Mucosa of gallbladder (tissue), 1 donor: ENCODE data around the gene SPRN. TPM values are rescaled to one million over a fixed set of nuclear protein-coding genes. Genes with fewer than 3 reads are reported as not detected.

Experiments used
- DNase-seq: peaks from one replicate; pipeline ENCODE4 v3.0.0-alpha.2; 2020; ENCODE audit warnings: low spot score
- total RNA-seq: library from RNA; stranded (reverse); gene quantifications from one replicate; pipeline ENCODE4 v1.2.1, GENCODE V29; 2021
- donor health status: DM: no; HTN: no; CAD: no.

Gene SPRN
- total RNA-seq, 1 donor from 2014 or later, result not detected

- DNase-seq, result peak; percentile 5
Measured at GRCh38 chr10:133457100-133457841, 32.8 kb upstream of the SPRN start.

- DNase-seq, result peak; percentile 9
Measured at GRCh38 chr10:133456041-133456951, 31.9 kb upstream of the SPRN start.

GRCh38 chr10:133455611-133456031 is 31.2 kb upstream of the SPRN start:
- peak; percentile 4 for DNase-seq

GRCh38 chr10:133455196-133455595 is 30.8 kb upstream of the SPRN start:
- peak; percentile 4 for DNase-seq

- peak; percentile 7 for DNase-seq
Measured at GRCh38 chr10:133454204-133454893, 29.9 kb upstream of the SPRN start.

- peak; percentile 4 for DNase-seq
Measured at GRCh38 chr10:133453516-133454203, 29.2 kb upstream of the SPRN start, which contains the start of gene SCART1. SCART1 (plus strand) TSS chr10:133453945; CDS start chr10:133453998, 53 bp downstream.

GRCh38 chr10:133452453-133452852 is 28.0 kb upstream of the SPRN start:
- DNase-seq, result peak; percentile 3

GRCh38 chr10:133451346-133451745 is 26.9 kb upstream of the SPRN start:
- DNase-seq, result no peak

GRCh38 chr10:133448120-133448519 is 23.7 kb upstream of the SPRN start:
- no peak for DNase-seq

GRCh38 chr10:133446979-133447378 is 22.6 kb upstream of the SPRN start:
- DNase-seq, result no peak

GRCh38 chr10:133445751-133446708 is 21.6 kb upstream of the SPRN start:
- DNase-seq, result peak; percentile 6

GRCh38 chr10:133445268-133445732 is 20.9 kb upstream of the SPRN start:
- DNase-seq, result peak; percentile 9

- DNase-seq, result peak; percentile 4
Measured at GRCh38 chr10:133444342-133445267, 20.2 kb upstream of the SPRN start.

- peak; percentile 8 for DNase-seq
Measured at GRCh38 chr10:133442967-133443924, 18.8 kb upstream of the SPRN start.

- DNase-seq, result peak; percentile 9
Measured at GRCh38 chr10:133442191-133442966, 18.0 kb upstream of the SPRN start.

- peak; percentile 8 for DNase-seq
Measured at GRCh38 chr10:133441780-133442179, 17.4 kb upstream of the SPRN start.

GRCh38 chr10:133441356-133441755 is 16.9 kb upstream of the SPRN start:
- DNase-seq, result peak; percentile 7
